Stimulated activated CD4-positive, alpha-beta T cell treated with anti-CD3 and anti-CD28 coated beads, Interleukin-15, amount 100 ng/mL, for 1 hour (primary cell): Measurements from ENCODE around the gene NBAS.
"Not testable (repeated sequence)": the region's sequence is repeated elsewhere in the genome, so short reads cannot be mapped to it uniquely, and the experiment has no call there.

Source experiments
- DNase-seq, 2 donors: peaks; one replicate each; pipeline ENCODE4 v3.0.0-alpha.2; 2020; ENCODE audit warnings: low read depth in 1 of 2, low spot score in 1 of 2

The NBAS gene

GRCh38 chr2:15272942-15273341 lies 288.2 kb downstream of the NBAS start:
- DNase-seq: no peak

- DNase-seq: no peak
Observed at GRCh38 chr2:15271941-15272542, 289.1 kb downstream of the NBAS start.

- no peak for DNase-seq
Observed at GRCh38 chr2:15271276-15271675, 289.9 kb downstream of the NBAS start.

GRCh38 chr2:15269043-15269442 lies 292.1 kb downstream of the NBAS start:
- no peak for DNase-seq

- no peak for DNase-seq
Observed at GRCh38 chr2:15265889-15266288, 295.2 kb downstream of the NBAS start.

- DNase-seq: no peak
Observed at GRCh38 chr2:15263976-15264685, 297.0 kb downstream of the NBAS start.

- no peak for DNase-seq
Observed at GRCh38 chr2:15262792-15263191, 298.3 kb downstream of the NBAS start.

GRCh38 chr2:15260835-15261234 lies 300.3 kb downstream of the NBAS start:
- DNase-seq: no peak

GRCh38 chr2:15260196-15260595 lies 300.9 kb downstream of the NBAS start:
- DNase-seq: no peak

GRCh38 chr2:15259356-15259756 lies 301.8 kb downstream of the NBAS start:
- DNase-seq: no peak

GRCh38 chr2:15258385-15258784 lies 302.7 kb downstream of the NBAS start:
- DNase-seq: not testable (repeated sequence)

GRCh38 chr2:15253835-15254286 lies 307.3 kb downstream of the NBAS start:
- no peak for DNase-seq

- no peak for DNase-seq
Observed at GRCh38 chr2:15253247-15253646, 307.9 kb downstream of the NBAS start.

- no peak for DNase-seq
Observed at GRCh38 chr2:15251753-15252152, 309.4 kb downstream of the NBAS start.

GRCh38 chr2:15250946-15251345 lies 310.2 kb downstream of the NBAS start:
- DNase-seq: not testable (repeated sequence)

GRCh38 chr2:15246870-15247269 lies 314.3 kb downstream of the NBAS start:
- DNase-seq: no peak

- no peak for DNase-seq
Observed at GRCh38 chr2:15243762-15244161, 317.4 kb downstream of the NBAS start.

GRCh38 chr2:15242936-15243461 lies 318.1 kb downstream of the NBAS start:
- no peak for DNase-seq

- DNase-seq: no peak
Observed at GRCh38 chr2:15241929-15242328, 319.2 kb downstream of the NBAS start.

GRCh38 chr2:15241201-15241600 lies 319.9 kb downstream of the NBAS start:
- DNase-seq: no peak

GRCh38 chr2:15238028-15238427 lies 323.1 kb downstream of the NBAS start:
- DNase-seq: no peak

GRCh38 chr2:15230599-15231192 lies 330.4 kb downstream of the NBAS start:
- no peak for DNase-seq
